Chondrocyte (in vitro differentiated cells): ENCODE measurements around the gene GNAS. TPM values are rescaled to one million over a fixed set of nuclear protein-coding genes. Genes with fewer than 3 reads are reported as not detected.

Experiments
- DNase-seq: peaks from one replicate; pipeline ENCODE4 v3.0.0; 2021; ENCODE audit warnings: mixed read lengths, low spot score
- H3K27ac Mint-ChIP-seq: one replicate; pipeline ENCODE4 v1.8.0; 2021; ENCODE audit warnings: mild to moderate bottlenecking, moderate library complexity, mixed read lengths; ENCODE audit not compliant: unreplicated experiment
- H3K27me3 Mint-ChIP-seq: 2 replicates; pipeline ENCODE4 v1.8.0; 2021; ENCODE audit warnings: low read depth, mixed read lengths
- H3K36me3 Mint-ChIP-seq: 2 replicates; pipeline ENCODE4 v1.8.0; 2021; ENCODE audit warnings: low read depth, mixed read lengths
- H3K4me1 Mint-ChIP-seq: 2 replicates; pipeline ENCODE4 v1.8.0; 2021; ENCODE audit warnings: low read depth, mild to moderate bottlenecking, mixed read lengths
- H3K4me3 Mint-ChIP-seq: one replicate; pipeline ENCODE4 v1.8.0; 2021; ENCODE audit warnings: mild to moderate bottlenecking, moderate library complexity, mixed read lengths; ENCODE audit not compliant: unreplicated experiment
- H3K9me3 Mint-ChIP-seq: 2 replicates; pipeline ENCODE4 v1.8.0; 2021; ENCODE audit warnings: low read depth, mixed read lengths
- total RNA-seq: library from RNA; stranded (reverse); gene quantifications from 3 replicates; pipeline ENCODE4 v1.2.1, GENCODE V29; 2021
- TF ChIP-seq, protein P1 (sequence below): fragments of 200-600 bp; sonication (generic); IDR thresholded peaks from 2 replicates; pipeline ENCODE4 v1.5.0; 2021; ENCODE audit warnings: antibody characterized with exemption, mild to moderate bottlenecking, moderate library complexity

The GNAS gene
- total RNA-seq, 1 donor from 2014 or later = 1,374 TPM

DNA sequence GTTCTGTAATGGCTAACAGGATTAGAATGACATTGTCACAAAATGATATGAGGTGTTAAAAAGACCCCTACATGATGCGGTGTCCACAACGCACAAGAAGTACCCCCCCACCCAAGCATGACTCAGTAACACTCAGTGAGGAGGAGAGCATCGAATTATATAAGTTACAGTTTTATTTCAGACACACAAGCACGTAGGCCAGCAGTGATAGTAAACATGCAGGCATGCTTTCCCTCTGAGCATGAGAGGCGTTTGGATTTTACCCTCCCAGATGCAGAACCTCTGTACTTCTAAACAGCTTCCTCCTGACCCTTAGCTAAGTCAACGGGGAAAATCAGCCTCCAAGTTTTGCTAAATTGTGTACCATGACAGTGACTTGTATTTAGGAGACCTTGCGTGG, 23.9 kb downstream of the GNAS start:
- Mint-ChIP-seq H3K4me3 (no peak overlapping the region), H3K9me3 (no peaks in the 10 kb centered on the region), H3K36me3 (no peaks in the 10 kb centered on the region), H3K27me3 (no peaks in the 10 kb centered on the region), H3K4me1 (peaks cover 10% of the 10 kb centered on the region), H3K27ac (no peak overlapping the region)
- no peak for DNase-seq
- TF ChIP-seq, protein P1, sequence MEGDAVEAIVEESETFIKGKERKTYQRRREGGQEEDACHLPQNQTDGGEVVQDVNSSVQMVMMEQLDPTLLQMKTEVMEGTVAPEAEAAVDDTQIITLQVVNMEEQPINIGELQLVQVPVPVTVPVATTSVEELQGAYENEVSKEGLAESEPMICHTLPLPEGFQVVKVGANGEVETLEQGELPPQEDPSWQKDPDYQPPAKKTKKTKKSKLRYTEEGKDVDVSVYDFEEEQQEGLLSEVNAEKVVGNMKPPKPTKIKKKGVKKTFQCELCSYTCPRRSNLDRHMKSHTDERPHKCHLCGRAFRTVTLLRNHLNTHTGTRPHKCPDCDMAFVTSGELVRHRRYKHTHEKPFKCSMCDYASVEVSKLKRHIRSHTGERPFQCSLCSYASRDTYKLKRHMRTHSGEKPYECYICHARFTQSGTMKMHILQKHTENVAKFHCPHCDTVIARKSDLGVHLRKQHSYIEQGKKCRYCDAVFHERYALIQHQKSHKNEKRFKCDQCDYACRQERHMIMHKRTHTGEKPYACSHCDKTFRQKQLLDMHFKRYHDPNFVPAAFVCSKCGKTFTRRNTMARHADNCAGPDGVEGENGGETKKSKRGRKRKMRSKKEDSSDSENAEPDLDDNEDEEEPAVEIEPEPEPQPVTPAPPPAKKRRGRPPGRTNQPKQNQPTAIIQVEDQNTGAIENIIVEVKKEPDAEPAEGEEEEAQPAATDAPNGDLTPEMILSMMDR = no peak

DNA sequence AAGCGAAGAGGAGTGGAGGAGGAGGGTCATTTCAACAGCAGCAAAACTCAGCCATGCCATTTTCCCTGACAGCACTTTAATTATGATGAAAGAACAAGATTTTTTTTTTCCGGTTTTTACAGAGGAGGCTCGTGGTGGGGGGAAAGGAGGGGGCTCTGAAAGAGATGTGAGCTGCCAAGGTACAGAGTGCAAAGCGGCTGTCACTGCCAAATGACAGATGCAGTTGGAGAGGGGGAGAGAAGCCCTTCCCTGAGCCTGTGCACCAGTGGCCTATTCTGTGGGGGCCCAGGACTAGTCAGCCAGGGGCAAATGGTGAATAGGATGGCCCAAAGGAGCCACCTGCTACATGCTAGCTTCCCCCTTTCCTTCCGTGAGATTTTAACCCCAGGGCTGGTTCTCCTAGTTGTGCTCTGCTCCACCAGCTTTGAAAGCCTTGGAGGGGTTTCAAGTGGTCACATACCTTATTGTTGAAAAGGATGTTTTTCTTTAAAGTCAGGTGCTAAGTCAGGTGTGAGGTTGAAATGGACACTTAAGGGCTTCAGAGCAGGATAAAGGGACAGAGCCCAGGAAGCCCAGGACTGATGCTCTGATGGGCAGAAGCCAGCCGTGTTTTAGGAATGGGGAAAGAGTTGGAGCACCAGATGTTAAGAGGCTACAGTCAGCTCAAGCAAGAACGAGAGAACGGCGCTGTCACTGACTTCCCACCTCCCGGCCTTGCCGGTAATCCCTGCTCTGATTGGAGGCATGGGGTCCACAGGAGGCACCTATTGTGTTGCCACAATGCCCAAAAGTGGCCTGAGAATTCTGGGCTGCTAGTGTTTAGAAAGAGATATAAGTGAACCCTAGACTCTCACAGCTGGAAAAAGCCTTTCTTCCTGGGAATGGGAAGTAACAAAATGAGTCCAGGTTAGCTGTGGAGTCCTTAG, 24.8 kb downstream of the GNAS start:
- Mint-ChIP-seq H3K27me3 (no peaks in the 10 kb centered on the region), H3K9me3 (no peaks in the 10 kb centered on the region), H3K36me3 (no peaks in the 10 kb centered on the region), H3K27ac (no peak overlapping the region), H3K4me1 (peaks cover 12% of the 10 kb centered on the region), H3K4me3 (no peak overlapping the region)
- TF ChIP-seq, protein P1 = no peak
- no peak for DNase-seq

DNA sequence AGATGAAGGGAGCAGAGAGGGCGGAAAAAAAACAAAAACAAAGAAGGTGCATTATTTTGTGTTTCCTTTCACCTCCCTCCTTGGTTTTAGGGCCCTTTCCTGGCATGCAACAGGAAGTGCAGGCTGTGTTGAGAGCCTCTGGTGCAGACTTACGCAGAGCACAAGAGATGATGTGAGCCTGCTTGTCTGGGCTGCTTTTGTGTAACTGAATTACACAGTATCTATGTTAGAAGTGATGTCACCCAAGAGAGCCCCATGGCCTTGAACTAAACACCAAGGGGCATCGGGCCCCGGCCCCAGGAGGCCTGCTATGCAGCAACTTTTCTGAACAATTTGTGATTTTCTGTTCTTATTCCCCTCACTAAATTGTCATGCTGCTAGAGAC, 25.5 kb downstream of the GNAS start:
- no peak for DNase-seq
- Mint-ChIP-seq H3K4me3 (no peak overlapping the region), H3K27me3 (no peaks in the 10 kb centered on the region), H3K9me3 (no peaks in the 10 kb centered on the region), H3K36me3 (no peaks in the 10 kb centered on the region), H3K4me1 (peaks cover 18% of the 10 kb centered on the region), H3K27ac (no peak overlapping the region)
- TF ChIP-seq, protein P1 = no peak

DNA sequence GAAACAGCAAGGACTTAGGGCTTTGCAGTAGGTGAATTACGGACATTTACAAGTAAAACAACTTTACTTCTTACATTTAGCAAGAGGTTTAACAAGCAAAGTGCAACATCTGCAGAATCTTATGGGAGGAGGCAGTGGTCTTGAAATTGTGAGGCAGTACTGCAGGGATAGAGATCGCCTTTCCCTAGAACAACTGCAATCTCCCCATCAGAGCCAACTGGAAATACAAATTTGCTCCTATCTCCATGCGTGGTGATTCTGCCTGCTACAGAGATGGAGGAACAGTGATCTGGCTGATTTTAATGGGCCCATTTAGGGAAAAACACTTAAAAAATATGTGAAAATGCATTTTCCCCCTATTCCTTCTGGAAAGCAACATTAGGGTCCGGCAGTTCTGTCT, 25.9 kb downstream of the GNAS start:
- no peak for DNase-seq
- peaks cover 23% of the 10 kb centered on the region for H3K4me1 Mint-ChIP-seq
- H3K4me3 Mint-ChIP-seq = no peak overlapping the region
- H3K27me3 Mint-ChIP-seq = no peaks in the 10 kb centered on the region
- no peaks in the 10 kb centered on the region for H3K36me3 Mint-ChIP-seq
- H3K9me3 Mint-ChIP-seq = no peaks in the 10 kb centered on the region
- H3K27ac Mint-ChIP-seq = no peak overlapping the region
- TF ChIP-seq, protein P1 = no peak

DNA sequence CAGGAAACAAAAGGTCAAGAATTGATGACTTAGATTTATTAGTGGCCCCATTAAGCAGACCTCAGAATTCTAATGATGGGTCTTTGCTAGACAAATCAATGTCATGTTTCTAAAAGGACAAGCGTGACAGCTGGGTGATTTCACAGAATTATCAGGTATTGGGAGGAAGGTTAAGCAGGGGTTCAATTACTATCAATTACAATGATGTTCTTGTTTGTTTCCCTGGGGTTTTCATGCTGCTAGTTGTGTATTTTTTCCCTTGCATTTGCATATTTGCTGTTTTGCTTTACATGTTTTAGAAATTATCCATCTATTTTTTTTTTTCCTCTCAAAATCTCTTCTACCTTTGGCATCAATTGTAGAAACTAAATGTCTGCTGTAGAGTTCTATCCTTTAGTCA, 27.9 kb downstream of the GNAS start:
- Mint-ChIP-seq H3K4me3 (no peak overlapping the region), H3K4me1 (peaks cover 23% of the 10 kb centered on the region), H3K27ac (no peak overlapping the region), H3K27me3 (no peaks in the 10 kb centered on the region), H3K9me3 (no peaks in the 10 kb centered on the region), H3K36me3 (no peaks in the 10 kb centered on the region)
- TF ChIP-seq, protein P1 = no peak
- DNase-seq = no peak
